Tibial nerve (tissue), 4 donors: ENCODE results near the gene C2CD4A.

Experiments used
- CTCF ChIP-seq, 5 experiments: fragments of 200-600 bp in 3 of 5; fragments of 450-650 bp in 2 of 5; sonication (generic) in 3 of 5; IDR thresholded peaks; one replicate each; pipeline ENCODE4 v1.5.1; 2016 to 2019; ENCODE audit warnings: antibody characterized with exemption in 5 of 5, mild to moderate bottlenecking in 3 of 5, moderate library complexity in 2 of 5
- EP300 ChIP-seq, 2 donors: sonication (generic); formaldehyde crosslinking; IDR thresholded peaks; one replicate each; pipeline ENCODE4 v1.6.1; 2017; ENCODE audit warnings: antibody characterized with exemption in 2 of 2, mild to moderate bottlenecking in 1 of 2

GRCh38 chr15:62085740-62086139 lies 19.0 kb downstream of the C2CD4A start:
- TF ChIP-seq EP300 (IDR thresholded peaks at IDR 0.05) (no peak), CTCF (IDR thresholded peaks at IDR 0.05) (no peak)
